A673 (cell line): ENCODE results near the gene MGLL. TPM values are rescaled to one million over a fixed set of nuclear protein-coding genes. Genes with fewer than 3 reads are reported as not detected.

Experiments
- BruUV-seq: library from RNA; stranded (reverse); fragments of 400-500 nt; replicated peaks from 2 replicates; lab custom pipeline; 2021; lab: Mats Ljungman, UMichigan
- CTCF ChIA-PET: fragments of 300-600 bp; sonication (Branson Sonifier 250); formaldehyde crosslinking; loops from one replicate; lab custom pipeline; 2022; ENCODE audit warnings: antibody characterized with exemption; lab: Charles Lee
- POLR2A ChIA-PET: fragments of 300-600 bp; sonication (Branson Sonifier 250); formaldehyde crosslinking; loops from one replicate; lab custom pipeline; 2022; ENCODE audit warnings: antibody characterized with exemption; ENCODE audit not compliant: low non-redundant PET; lab: Charles Lee
- DNase-seq: peaks from one replicate; pipeline ENCODE4 v3.0.0-alpha.2; 2015; ENCODE audit warnings: low spot score
- H3K27ac ChIP-seq: fragments of 200-600 bp; sonication (generic); 2 replicates; pipeline ENCODE4 v1.5.1; 2016; ENCODE audit warnings: mixed run types, low read depth, mild to moderate bottlenecking, mixed read lengths, antibody characterized with exemption, low read length; ENCODE audit not compliant: poor library complexity, severe bottlenecking
- H3K27me3 ChIP-seq: fragments of 200-600 bp; sonication (generic); replicated peaks from 2 replicates; pipeline ENCODE4 v1.6.1; 2017; ENCODE audit warnings: mixed run types, low read depth, mild to moderate bottlenecking, mixed read lengths, antibody characterized with exemption, low read length; ENCODE audit not compliant: insufficient read depth, poor library complexity
- H3K36me3 ChIP-seq: fragments of 200-600 bp; sonication (generic); 2 replicates; pipeline ENCODE4 v1.6.1; 2016; ENCODE audit warnings: mixed run types, mild to moderate bottlenecking, mixed read lengths, antibody characterized with exemption, low read length; ENCODE audit not compliant: insufficient read depth, poor library complexity, severe bottlenecking
- H3K4me1 ChIP-seq: fragments of 200-600 bp; sonication (generic); 2 replicates; pipeline ENCODE4 v1.6.1; 2017; ENCODE audit warnings: mixed run types, mild to moderate bottlenecking, mixed read lengths, antibody characterized with exemption, low read length; ENCODE audit not compliant: insufficient read depth, poor library complexity, severe bottlenecking
- H3K4me3 ChIP-seq: fragments of 200-600 bp; sonication (generic); 2 replicates; pipeline ENCODE4 v1.5.1; 2016; ENCODE audit warnings: low read depth, mixed run types, mild to moderate bottlenecking, mixed read lengths, low read length; ENCODE audit not compliant: poor library complexity, severe bottlenecking
- H3K9me3 ChIP-seq: fragments of 200-600 bp; sonication (generic); 2 replicates; pipeline ENCODE4 v1.6.1; 2016; ENCODE audit warnings: mixed run types, low read depth, mild to moderate bottlenecking, mixed read lengths, antibody characterized with exemption, low read length; ENCODE audit not compliant: poor library complexity, severe bottlenecking
- CTCF ChIP-seq: fragments of 300-800, 200-600 bp; sonication (generic); conservative IDR thresholded peaks from 2 replicates; pipeline ENCODE4 v1.5.1; 2017; ENCODE audit warnings: low read depth, mild to moderate bottlenecking, antibody characterized with exemption, low read length, moderate library complexity, mixed read lengths
- EZH2 ChIP-seq: fragments of 200-600 bp; sonication (generic); IDR thresholded peaks from 2 replicates; pipeline ENCODE4 v1.6.1; 2017; ENCODE audit warnings: borderline replicate concordance, low read depth, mild to moderate bottlenecking, mixed read lengths, antibody characterized with exemption, low read length; ENCODE audit not compliant: poor library complexity, severe bottlenecking
- intact Hi-C: fragments of 100-400 bp; cut with micrococcal nuclease; formaldehyde crosslinking; loops from one replicate; pipeline ENCODE4 v1.10.0; 2022; ENCODE audit not compliant: unreplicated experiment
- total RNA-seq: library from RNA; stranded (reverse); gene quantifications from 2 replicates; pipeline ENCODE4 v1.2.3, GENCODE V29; 2021

The MGLL gene
- total RNA-seq, 1 experiment from 2014 or later = 0.39 TPM

GRCh38 chr3:127693336-127693843 is 128.9 kb downstream of the MGLL start:
- Histone ChIP-seq H3K4me3 (no peak overlapping the region), H3K27me3 (no peaks in the 10 kb centered on the region), H3K4me1 (peaks cover 18% of the 10 kb centered on the region), H3K9me3 (no peaks in the 10 kb centered on the region), H3K27ac (no peak overlapping the region), H3K36me3 (no peaks in the 10 kb centered on the region)
- intact Hi-C loops = no loop called here
- BruUV-seq = no TSS peak
- POLR2A ChIA-PET = no interaction called here
- CTCF ChIA-PET = interaction anchor here (1.1 kb wide), 1 partner anchor 118 kb away, joined by 4 read pairs; no protein-coding TSS in a partner anchor
- no peak for DNase-seq
- TF ChIP-seq CTCF = no peak
- TF ChIP-seq EZH2 = no peak

GRCh38 chr3:127692501-127693335 is 129.6 kb downstream of the MGLL start:
- CTCF ChIA-PET = no interaction called here
- Histone ChIP-seq H3K27ac (no peak overlapping the region), H3K4me3 (no peak overlapping the region), H3K9me3 (no peaks in the 10 kb centered on the region), H3K36me3 (no peaks in the 10 kb centered on the region), H3K27me3 (no peaks in the 10 kb centered on the region), H3K4me1 (peaks cover 13% of the 10 kb centered on the region)
- BruUV-seq = no TSS peak
- intact Hi-C loops = no loop called here
- TF ChIP-seq EZH2 (no peak), CTCF (no peak)
- POLR2A ChIA-PET = no interaction called here
- no peak for DNase-seq

GRCh38 chr3:127691974-127692373 is 130.3 kb downstream of the MGLL start:
- Histone ChIP-seq H3K4me1 (peaks cover 6% of the 10 kb centered on the region), H3K36me3 (no peaks in the 10 kb centered on the region), H3K9me3 (no peaks in the 10 kb centered on the region), H3K4me3 (no peak overlapping the region), H3K27me3 (no peaks in the 10 kb centered on the region), H3K27ac (no peak overlapping the region)
- no peak for DNase-seq
- BruUV-seq = no TSS peak
- intact Hi-C loops = no loop called here
- ChIA-PET POLR2A (interaction anchor here (0.6 kb wide), 1 partner anchor 968 kb away, joined by 4 read pairs; no protein-coding TSS in a partner anchor), CTCF (no interaction called here)
- TF ChIP-seq EZH2 (no peak), CTCF (no peak)
